Activated T-cell treated with anti-CD3 and anti-CD28 coated beads for 24 hours (primary cell): ENCODE measurements around the gene TNFRSF1A.
A peak's percentile ranks its signal among the peaks of the same experiment; 100 is the strongest.

ENCODE experiments used
- DNase-seq: peaks from one replicate; pipeline ENCODE4 v3.0.0-alpha.2; 2020; ENCODE audit warnings: low read depth

Gene TNFRSF1A

GRCh38 chr12:6336889-6337853 is 4.7 kb downstream of the TNFRSF1A start:
- no peak for DNase-seq

GRCh38 chr12:6336079-6336888 is 5.6 kb downstream of the TNFRSF1A start:
- peak; percentile 40 for DNase-seq

GRCh38 chr12:6335451-6336078 is 6.3 kb downstream of the TNFRSF1A start:
- peak; percentile 85 for DNase-seq

- DNase-seq = no peak
Observed at GRCh38 chr12:6334940-6335450, 6.9 kb downstream of the TNFRSF1A start.

- DNase-seq = no peak
Observed at GRCh38 chr12:6334359-6334758, 7.5 kb downstream of the TNFRSF1A start.

- no peak for DNase-seq
Observed at GRCh38 chr12:6333566-6333965, 8.3 kb downstream of the TNFRSF1A start.

GRCh38 chr12:6333029-6333428 is 8.8 kb downstream of the TNFRSF1A start:
- no peak for DNase-seq

- DNase-seq = no peak
Observed at GRCh38 chr12:6332459-6332858, 9.4 kb downstream of the TNFRSF1A start.

- DNase-seq = no peak
Observed at GRCh38 chr12:6330999-6331714, 10.7 kb downstream of the TNFRSF1A start.

GRCh38 chr12:6330192-6330591 is 11.7 kb downstream of the TNFRSF1A start:
- no peak for DNase-seq

- DNase-seq = no peak
Observed at GRCh38 chr12:6329703-6330064, 12.2 kb downstream of the TNFRSF1A start.

GRCh38 chr12:6328945-6329702 is 12.8 kb downstream of the TNFRSF1A start:
- DNase-seq = no peak

- no peak for DNase-seq
Observed at GRCh38 chr12:6328045-6328779, 13.7 kb downstream of the TNFRSF1A start.

- DNase-seq = no peak
Observed at GRCh38 chr12:6327229-6328041, 14.4 kb downstream of the TNFRSF1A start.

GRCh38 chr12:6326316-6327228 is 15.3 kb downstream of the TNFRSF1A start:
- no peak for DNase-seq

GRCh38 chr12:6324936-6325750 is 16.7 kb downstream of the TNFRSF1A start:
- DNase-seq = no peak

- no peak for DNase-seq
Observed at GRCh38 chr12:6323995-6324711, 17.7 kb downstream of the TNFRSF1A start.
